Measurements from ENCODE around the gene HNF1B.

DNA sequence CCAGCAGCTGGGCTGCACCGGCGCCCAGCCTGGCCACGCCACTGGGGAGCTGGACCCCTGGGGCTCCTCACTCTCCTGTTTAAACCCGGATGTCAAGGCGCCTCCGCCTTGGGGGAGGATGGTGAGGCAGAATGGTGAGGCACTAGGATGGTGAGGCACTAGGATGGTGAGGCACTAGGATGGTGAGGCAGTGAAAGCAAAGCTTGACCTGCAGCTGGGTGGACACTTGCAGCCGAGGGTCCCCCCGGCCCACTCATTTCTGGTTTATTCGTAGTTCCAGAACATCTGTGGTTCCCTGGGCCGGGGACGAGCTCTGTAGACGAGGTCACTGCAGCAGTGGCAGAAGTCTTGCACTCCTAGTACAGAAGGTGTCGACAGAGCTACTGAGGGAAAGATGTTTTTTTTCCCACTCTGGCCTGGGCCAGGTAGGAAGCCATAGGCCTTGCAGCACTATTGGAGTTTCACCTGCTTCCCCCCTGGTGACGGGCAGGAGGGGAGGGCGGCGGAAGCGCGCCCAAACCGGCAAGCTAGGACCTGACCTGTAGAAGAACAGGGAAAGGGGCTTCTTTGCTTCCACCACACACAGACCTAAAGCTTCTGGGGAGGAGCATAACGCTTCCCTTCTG, 1.1 kb upstream of the HNF1B start:
- TF ChIP-seq, protein P1, sequence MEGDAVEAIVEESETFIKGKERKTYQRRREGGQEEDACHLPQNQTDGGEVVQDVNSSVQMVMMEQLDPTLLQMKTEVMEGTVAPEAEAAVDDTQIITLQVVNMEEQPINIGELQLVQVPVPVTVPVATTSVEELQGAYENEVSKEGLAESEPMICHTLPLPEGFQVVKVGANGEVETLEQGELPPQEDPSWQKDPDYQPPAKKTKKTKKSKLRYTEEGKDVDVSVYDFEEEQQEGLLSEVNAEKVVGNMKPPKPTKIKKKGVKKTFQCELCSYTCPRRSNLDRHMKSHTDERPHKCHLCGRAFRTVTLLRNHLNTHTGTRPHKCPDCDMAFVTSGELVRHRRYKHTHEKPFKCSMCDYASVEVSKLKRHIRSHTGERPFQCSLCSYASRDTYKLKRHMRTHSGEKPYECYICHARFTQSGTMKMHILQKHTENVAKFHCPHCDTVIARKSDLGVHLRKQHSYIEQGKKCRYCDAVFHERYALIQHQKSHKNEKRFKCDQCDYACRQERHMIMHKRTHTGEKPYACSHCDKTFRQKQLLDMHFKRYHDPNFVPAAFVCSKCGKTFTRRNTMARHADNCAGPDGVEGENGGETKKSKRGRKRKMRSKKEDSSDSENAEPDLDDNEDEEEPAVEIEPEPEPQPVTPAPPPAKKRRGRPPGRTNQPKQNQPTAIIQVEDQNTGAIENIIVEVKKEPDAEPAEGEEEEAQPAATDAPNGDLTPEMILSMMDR (conservative IDR thresholded peaks at IDR 0.05), result no peak
- TF ChIP-seq EZH2 (IDR thresholded peaks at IDR 0.05; ENCODE audit: low read depth), result no peak
